SK-N-SH treated with all-trans-retinoic acid at 6 μM for 48 hours (cell line): ENCODE measurements around the gene CD55.

Source experiments
- ATAC-seq: fragments of 200-7000 bp; cut with Tn5 transposase; 3 replicates; pipeline ENCODE4 v1.9.1; 2020; ENCODE audit warnings: mild to moderate bottlenecking, moderate library complexity
- ARNTL ChIP-seq: fragments of 450-650 bp; formaldehyde crosslinking; IDR thresholded peaks from 2 replicates; pipeline ENCODE4 v1.5.0; 2020; ENCODE audit warnings: low read depth, mild to moderate bottlenecking, moderate library complexity, borderline replicate concordance
- CSDC2 ChIP-seq: fragments of 250-450 bp; sonication (Bioruptor Pico); IDR thresholded peaks from 2 replicates; pipeline ENCODE4 v1.5.0; 2020; ENCODE audit warnings: mild to moderate bottlenecking, moderate library complexity
- ESRRG ChIP-seq: fragments of 250-450 bp; sonication (Bioruptor Pico); IDR thresholded peaks from 2 replicates; pipeline ENCODE4 v1.6.1; 2021; ENCODE audit warnings: mild to moderate bottlenecking
- ISL1 ChIP-seq: fragments of 250-450 bp; sonication (Bioruptor Pico); IDR thresholded peaks from 2 replicates; pipeline ENCODE4 v2.1.2; 2022; ENCODE audit warnings: mild to moderate bottlenecking, moderate library complexity
- OSR1 ChIP-seq: fragments of 250-450 bp; sonication (Bioruptor Pico); IDR thresholded peaks from 2 replicates; pipeline ENCODE4 v1.8.0; 2022; ENCODE audit warnings: moderate library complexity, mild to moderate bottlenecking, inconsistent platforms
- PPARA ChIP-seq: fragments of 250-450 bp; sonication (Bioruptor Pico); IDR thresholded peaks from 2 replicates; pipeline ENCODE4 v1.5.0; 2020; ENCODE audit warnings: mild to moderate bottlenecking, borderline replicate concordance
- RARB ChIP-seq: fragments of 250-450 bp; sonication (Bioruptor Pico); IDR thresholded peaks from 2 replicates; pipeline ENCODE4 v1.8.0; 2021; ENCODE audit warnings: mild to moderate bottlenecking, moderate library complexity
- SNAI2 ChIP-seq: fragments of 250-450 bp; sonication (Bioruptor Pico); IDR thresholded peaks from 2 replicates; pipeline ENCODE4 v1.5.0; 2020; ENCODE audit warnings: mild to moderate bottlenecking, moderate library complexity
- TCF4 ChIP-seq: fragments of 250-450 bp; sonication (Bioruptor Pico); IDR thresholded peaks from 2 replicates; pipeline ENCODE4 v1.8.0; 2021; ENCODE audit warnings: mild to moderate bottlenecking, moderate library complexity, borderline replicate concordance
- TOX ChIP-seq: fragments of 250-450 bp; sonication (Bioruptor Pico); IDR thresholded peaks from 2 replicates; pipeline ENCODE4 v1.8.0; 2021; ENCODE audit warnings: mild to moderate bottlenecking, moderate library complexity, borderline replicate concordance
- ZFP3 ChIP-seq: fragments of 250-450 bp; sonication (Bioruptor Pico); IDR thresholded peaks from 2 replicates; pipeline ENCODE4 v1.5.0; 2020; ENCODE audit warnings: mild to moderate bottlenecking, moderate library complexity
- ZFP30 ChIP-seq: fragments of 450-650 bp; formaldehyde crosslinking; IDR thresholded peaks from 2 replicates; pipeline ENCODE4 v1.5.0; 2022; ENCODE audit warnings: mild to moderate bottlenecking, moderate library complexity
- ZNF565 ChIP-seq: fragments of 450-650 bp; formaldehyde crosslinking; conservative IDR thresholded peaks from 2 replicates; pipeline ENCODE4 v1.5.0; 2020; ENCODE audit warnings: low read depth, mild to moderate bottlenecking, moderate library complexity
- ZNF8 ChIP-seq: fragments of 450-650 bp; formaldehyde crosslinking; IDR thresholded peaks from 2 replicates; pipeline ENCODE4 v1.5.0; 2020; ENCODE audit warnings: mild to moderate bottlenecking, moderate library complexity
- TF ChIP-seq, protein P1 (sequence below): fragments of 250-450 bp; sonication (Bioruptor Pico); IDR thresholded peaks from 2 replicates; pipeline ENCODE4 v1.5.0; 2020; ENCODE audit warnings: mild to moderate bottlenecking, moderate library complexity
- TF ChIP-seq, protein P2 (sequence below): fragments of 250-450 bp; sonication (Bioruptor Pico); IDR thresholded peaks from 2 replicates; pipeline ENCODE4 v1.5.1; 2020; ENCODE audit warnings: low read depth, mild to moderate bottlenecking, moderate library complexity
- TF ChIP-seq, protein P3 (sequence below): fragments of 250-450 bp; sonication (Bioruptor Pico); IDR thresholded peaks from 2 replicates; pipeline ENCODE4 v1.8.0; 2021; ENCODE audit warnings: low read depth, mild to moderate bottlenecking, moderate library complexity, borderline replicate concordance
- TF ChIP-seq, protein P4 (sequence below): fragments of 250-450 bp; sonication (Bioruptor Pico); IDR thresholded peaks from 2 replicates; pipeline ENCODE4 v1.5.1; 2021; ENCODE audit warnings: mild to moderate bottlenecking, moderate library complexity
- TF ChIP-seq, protein P5 (sequence below): fragments of 250-450 bp; sonication (Bioruptor Pico); IDR thresholded peaks from 2 replicates; pipeline ENCODE4 v1.8.0; 2020; ENCODE audit warnings: mild to moderate bottlenecking, moderate library complexity, borderline replicate concordance

CD55 gene

DNA sequence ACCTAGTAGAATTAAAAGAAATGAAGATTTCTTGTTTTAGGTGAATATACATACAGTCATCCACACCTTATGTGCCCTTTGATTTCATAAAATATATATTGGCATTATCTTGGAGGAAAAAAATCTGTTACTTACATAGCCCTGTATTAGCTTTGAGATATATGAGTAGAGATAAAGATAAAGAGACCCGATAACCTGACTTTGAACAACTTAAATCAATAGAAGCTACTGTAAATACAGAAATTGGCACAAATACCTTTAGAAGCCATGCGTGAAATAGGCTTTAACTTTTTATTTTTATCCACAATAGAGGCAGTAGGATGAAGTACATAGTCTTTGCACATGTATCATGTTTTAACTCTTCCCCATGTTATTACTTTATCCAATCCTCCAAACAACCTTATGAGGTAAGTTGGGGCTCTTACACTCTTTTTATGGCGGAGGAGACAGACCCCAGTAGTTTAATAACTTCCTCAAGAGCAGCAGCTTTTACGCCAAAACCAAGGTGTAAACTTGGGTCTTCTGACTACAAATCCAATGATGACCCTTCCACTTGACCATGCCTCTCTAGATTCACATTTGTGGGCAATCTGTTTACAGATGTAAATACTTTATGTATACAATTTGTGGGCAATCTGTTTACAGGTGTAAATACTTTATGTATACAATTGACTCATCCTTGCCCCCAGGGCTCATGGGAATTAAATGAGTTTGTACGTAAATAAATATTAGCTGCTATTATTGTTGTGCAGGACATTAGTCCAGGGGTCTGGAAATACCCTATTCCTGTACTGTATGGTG lies 2.1 kb downstream of the CD55 start (continued):
- TF ChIP-seq, protein P1, sequence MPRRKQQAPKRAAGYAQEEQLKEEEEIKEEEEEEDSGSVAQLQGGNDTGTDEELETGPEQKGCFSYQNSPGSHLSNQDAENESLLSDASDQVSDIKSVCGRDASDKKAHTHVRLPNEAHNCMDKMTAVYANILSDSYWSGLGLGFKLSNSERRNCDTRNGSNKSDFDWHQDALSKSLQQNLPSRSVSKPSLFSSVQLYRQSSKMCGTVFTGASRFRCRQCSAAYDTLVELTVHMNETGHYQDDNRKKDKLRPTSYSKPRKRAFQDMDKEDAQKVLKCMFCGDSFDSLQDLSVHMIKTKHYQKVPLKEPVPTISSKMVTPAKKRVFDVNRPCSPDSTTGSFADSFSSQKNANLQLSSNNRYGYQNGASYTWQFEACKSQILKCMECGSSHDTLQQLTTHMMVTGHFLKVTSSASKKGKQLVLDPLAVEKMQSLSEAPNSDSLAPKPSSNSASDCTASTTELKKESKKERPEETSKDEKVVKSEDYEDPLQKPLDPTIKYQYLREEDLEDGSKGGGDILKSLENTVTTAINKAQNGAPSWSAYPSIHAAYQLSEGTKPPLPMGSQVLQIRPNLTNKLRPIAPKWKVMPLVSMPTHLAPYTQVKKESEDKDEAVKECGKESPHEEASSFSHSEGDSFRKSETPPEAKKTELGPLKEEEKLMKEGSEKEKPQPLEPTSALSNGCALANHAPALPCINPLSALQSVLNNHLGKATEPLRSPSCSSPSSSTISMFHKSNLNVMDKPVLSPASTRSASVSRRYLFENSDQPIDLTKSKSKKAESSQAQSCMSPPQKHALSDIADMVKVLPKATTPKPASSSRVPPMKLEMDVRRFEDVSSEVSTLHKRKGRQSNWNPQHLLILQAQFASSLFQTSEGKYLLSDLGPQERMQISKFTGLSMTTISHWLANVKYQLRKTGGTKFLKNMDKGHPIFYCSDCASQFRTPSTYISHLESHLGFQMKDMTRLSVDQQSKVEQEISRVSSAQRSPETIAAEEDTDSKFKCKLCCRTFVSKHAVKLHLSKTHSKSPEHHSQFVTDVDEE, result no peak
- TF ChIP-seq, all 23 proteins: peak for 0

DNA sequence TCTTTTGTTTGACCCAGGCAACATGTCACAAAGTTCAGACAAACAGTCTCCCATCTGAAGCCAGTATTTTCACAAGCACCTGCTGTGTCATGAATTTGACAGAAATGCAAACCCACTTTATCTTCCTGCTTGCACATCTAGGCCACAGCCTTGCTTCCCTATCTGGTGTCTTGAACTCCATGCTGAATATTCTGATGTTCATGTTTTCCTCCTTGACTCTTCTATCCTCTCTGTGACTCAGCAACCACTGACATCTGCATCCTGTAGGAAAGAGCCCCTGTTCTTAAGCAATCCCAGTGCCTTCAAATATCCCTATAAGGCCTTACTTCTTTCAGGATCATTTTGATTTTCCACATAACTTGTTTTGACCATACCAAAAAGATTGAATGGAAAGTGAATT lies 6.5 kb downstream of the CD55 start:
- no peak for TF ChIP-seq TOX (CRISPR knock-in tag)
- no peak for TF ChIP-seq ISL1 (CRISPR knock-in tag)
- TF ChIP-seq, protein P2, sequence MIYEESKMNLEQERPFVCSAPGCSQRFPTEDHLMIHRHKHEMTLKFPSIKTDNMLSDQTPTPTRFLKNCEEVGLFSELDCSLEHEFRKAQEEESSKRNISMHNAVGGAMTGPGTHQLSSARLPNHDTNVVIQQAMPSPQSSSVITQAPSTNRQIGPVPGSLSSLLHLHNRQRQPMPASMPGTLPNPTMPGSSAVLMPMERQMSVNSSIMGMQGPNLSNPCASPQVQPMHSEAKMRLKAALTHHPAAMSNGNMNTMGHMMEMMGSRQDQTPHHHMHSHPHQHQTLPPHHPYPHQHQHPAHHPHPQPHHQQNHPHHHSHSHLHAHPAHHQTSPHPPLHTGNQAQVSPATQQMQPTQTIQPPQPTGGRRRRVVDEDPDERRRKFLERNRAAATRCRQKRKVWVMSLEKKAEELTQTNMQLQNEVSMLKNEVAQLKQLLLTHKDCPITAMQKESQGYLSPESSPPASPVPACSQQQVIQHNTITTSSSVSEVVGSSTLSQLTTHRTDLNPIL (CRISPR knock-in tag), result no peak
- no peak for TF ChIP-seq RARB (CRISPR knock-in tag)
- TF ChIP-seq CSDC2 (CRISPR knock-in tag), result no peak
- TF ChIP-seq ESRRG (CRISPR knock-in tag), result no peak
- ATAC-seq, result no peak

DNA sequence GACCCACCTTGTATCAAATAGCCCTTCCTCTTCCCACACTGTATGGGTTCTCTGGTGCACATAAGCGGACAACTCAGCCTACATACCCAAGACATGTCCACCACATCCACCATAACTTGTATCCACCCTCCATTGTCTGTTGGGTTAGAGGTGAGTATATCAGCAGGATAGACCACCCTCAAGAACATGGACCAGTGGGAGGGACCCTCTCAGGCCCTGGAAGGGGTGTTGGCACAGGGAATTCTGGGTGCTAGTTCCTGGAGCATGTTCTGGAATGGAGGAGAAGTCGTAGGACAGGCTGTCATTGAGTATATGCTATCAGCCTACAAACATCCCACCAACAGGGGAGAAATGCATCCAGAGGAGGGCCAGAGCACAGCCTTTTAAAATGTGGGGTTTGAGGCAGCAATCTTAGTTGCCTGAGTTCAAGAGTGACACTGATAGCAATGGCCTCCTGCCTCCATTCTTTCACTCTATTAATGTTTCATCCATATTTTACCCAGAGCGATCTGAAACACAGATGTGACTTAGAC lies 7.5 kb downstream of the CD55 start:
- no peak for ATAC-seq
- TF ChIP-seq, protein P3, sequence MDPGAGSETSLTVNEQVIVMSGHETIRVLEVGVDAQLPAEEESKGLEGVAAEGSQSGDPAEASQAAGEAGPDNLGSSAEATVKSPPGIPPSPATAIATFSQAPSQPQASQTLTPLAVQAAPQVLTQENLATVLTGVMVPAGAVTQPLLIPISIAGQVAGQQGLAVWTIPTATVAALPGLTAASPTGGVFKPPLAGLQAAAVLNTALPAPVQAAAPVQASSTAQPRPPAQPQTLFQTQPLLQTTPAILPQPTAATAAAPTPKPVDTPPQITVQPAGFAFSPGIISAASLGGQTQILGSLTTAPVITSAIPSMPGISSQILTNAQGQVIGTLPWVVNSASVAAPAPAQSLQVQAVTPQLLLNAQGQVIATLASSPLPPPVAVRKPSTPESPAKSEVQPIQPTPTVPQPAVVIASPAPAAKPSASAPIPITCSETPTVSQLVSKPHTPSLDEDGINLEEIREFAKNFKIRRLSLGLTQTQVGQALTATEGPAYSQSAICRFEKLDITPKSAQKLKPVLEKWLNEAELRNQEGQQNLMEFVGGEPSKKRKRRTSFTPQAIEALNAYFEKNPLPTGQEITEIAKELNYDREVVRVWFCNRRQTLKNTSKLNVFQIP (CRISPR knock-in tag), result no peak
- TF ChIP-seq RARB (CRISPR knock-in tag), result no peak
- no peak for TF ChIP-seq ISL1 (CRISPR knock-in tag)
- no peak for TF ChIP-seq TCF4 (CRISPR knock-in tag)
- TF ChIP-seq, protein P2 (CRISPR knock-in tag), result no peak
- TF ChIP-seq SNAI2 (CRISPR knock-in tag), result no peak
- no peak for TF ChIP-seq ZNF565 (CRISPR knock-in tag)
- TF ChIP-seq, protein P1, result no peak
- TF ChIP-seq PPARA (CRISPR knock-in tag), result no peak
- no peak for TF ChIP-seq OSR1 (CRISPR knock-in tag)
- TF ChIP-seq, protein P4, sequence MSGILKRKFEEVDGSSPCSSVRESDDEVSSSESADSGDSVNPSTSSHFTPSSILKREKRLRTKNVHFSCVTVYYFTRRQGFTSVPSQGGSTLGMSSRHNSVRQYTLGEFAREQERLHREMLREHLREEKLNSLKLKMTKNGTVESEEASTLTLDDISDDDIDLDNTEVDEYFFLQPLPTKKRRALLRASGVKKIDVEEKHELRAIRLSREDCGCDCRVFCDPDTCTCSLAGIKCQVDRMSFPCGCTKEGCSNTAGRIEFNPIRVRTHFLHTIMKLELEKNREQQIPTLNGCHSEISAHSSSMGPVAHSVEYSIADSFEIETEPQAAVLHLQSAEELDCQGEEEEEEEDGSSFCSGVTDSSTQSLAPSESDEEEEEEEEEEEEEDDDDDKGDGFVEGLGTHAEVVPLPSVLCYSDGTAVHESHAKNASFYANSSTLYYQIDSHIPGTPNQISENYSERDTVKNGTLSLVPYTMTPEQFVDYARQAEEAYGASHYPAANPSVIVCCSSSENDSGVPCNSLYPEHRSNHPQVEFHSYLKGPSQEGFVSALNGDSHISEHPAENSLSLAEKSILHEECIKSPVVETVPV (CRISPR knock-in tag), result no peak
- no peak for TF ChIP-seq ZFP30 (CRISPR knock-in tag)
- no peak for TF ChIP-seq CSDC2 (CRISPR knock-in tag)
- TF ChIP-seq ZNF8 (CRISPR knock-in tag), result no peak
- TF ChIP-seq, protein P5, sequence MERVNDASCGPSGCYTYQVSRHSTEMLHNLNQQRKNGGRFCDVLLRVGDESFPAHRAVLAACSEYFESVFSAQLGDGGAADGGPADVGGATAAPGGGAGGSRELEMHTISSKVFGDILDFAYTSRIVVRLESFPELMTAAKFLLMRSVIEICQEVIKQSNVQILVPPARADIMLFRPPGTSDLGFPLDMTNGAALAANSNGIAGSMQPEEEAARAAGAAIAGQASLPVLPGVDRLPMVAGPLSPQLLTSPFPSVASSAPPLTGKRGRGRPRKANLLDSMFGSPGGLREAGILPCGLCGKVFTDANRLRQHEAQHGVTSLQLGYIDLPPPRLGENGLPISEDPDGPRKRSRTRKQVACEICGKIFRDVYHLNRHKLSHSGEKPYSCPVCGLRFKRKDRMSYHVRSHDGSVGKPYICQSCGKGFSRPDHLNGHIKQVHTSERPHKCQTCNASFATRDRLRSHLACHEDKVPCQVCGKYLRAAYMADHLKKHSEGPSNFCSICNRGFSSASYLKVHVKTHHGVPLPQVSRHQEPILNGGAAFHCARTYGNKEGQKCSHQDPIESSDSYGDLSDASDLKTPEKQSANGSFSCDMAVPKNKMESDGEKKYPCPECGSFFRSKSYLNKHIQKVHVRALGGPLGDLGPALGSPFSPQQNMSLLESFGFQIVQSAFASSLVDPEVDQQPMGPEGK (CRISPR knock-in tag), result no peak
- TF ChIP-seq ARNTL (CRISPR knock-in tag), result no peak
- TF ChIP-seq ZFP3, result no peak
- TF ChIP-seq TOX (CRISPR knock-in tag), result no peak
- TF ChIP-seq, all 23 proteins: peak for 0
